HG03432 (cell line): ENCODE results near the gene SPG7.
"Not testable (repeated sequence)": the region's sequence is repeated elsewhere in the genome, so short reads cannot be mapped to it uniquely, and the experiment has no call there.

Experiments used
- ATAC-seq: cut with Tn5 transposase; IDR thresholded peaks from one replicate; pipeline ENCODE4 v1.9.1; 2021; ENCODE audit warnings: mild to moderate bottlenecking, moderate library complexity; ENCODE audit not compliant: unreplicated experiment

Gene SPG7

DNA sequence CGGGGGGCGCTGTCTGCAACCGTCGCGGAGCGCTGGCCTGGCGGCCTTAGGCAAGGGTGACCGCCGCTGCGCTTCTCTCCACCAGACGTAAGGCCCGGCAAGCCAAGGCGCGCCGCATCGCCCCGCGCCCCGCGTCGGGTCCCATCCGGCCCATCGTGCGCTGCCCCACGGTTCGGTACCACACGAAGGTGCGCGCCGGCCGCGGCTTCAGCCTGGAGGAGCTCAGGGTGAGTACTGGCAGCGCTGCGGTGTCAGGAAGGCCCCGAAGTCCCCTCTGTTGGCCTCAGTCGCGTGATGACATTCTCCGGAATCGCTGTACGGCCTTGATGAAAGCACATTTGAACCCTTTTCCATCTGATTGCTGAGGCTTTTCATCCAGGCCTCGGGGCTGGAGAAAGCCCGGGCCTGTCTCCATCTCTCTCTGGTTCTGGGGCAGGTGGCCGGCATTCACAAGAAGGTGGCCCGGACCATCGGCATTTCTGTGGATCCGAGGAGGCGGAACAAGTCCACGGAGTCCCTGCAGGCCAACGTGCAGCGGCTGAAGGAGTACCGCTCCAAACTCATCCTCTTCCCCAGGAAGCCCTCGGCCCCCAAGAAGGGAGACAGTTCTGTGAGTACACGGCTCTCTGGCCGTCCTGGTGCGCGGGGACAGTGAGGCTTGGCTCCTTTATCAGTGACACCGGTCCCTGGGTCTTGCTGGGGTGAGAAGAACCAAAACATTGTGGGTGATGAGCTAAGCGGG, 53.1 kb downstream of the SPG7 start:
- no peak for ATAC-seq

DNA sequence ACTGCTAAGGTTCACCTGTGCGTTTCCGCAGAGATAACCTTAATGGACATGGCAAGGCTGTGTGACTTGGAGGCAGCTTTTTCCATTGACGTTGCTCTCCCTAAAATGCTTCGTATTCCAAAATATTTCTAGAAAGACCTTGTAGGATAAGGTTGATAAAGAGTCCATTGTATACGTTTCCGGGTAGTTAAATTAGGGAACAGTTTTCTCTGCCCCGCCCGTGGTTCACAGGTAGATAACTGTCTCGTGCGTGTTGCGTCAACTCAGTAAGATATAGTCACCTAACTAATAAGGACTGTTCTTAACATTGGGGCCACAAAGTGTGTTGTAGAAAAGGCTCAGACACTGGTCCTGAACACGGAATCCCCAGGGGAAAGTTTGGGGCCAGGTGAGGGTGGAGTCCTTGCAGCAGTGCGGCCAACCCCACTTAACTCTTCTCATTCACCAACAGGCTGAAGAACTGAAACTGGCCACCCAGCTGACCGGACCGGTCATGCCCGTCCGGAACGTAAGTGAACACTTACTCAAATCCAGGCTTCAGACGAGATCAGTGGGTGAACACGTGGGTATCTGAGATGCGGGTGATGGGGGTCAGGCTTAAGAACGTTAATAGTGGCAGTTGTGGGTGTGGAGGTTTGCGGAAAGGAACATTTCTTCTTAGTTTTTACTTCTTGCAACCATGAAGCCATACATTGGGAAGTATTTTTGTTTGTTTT, 53.8 kb downstream of the SPG7 start:
- ATAC-seq: no peak

DNA sequence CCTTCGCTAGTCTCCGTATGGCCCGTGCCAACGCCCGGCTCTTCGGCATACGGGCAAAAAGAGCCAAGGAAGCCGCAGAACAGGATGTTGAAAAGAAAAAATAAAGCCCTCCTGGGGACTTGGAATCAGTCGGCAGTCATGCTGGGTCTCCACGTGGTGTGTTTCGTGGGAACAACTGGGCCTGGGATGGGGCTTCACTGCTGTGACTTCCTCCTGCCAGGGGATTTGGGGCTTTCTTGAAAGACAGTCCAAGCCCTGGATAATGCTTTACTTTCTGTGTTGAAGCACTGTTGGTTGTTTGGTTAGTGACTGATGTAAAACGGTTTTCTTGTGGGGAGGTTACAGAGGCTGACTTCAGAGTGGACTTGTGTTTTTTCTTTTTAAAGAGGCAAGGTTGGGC, 54.7 kb downstream of the SPG7 start:
- ATAC-seq: no peak

DNA sequence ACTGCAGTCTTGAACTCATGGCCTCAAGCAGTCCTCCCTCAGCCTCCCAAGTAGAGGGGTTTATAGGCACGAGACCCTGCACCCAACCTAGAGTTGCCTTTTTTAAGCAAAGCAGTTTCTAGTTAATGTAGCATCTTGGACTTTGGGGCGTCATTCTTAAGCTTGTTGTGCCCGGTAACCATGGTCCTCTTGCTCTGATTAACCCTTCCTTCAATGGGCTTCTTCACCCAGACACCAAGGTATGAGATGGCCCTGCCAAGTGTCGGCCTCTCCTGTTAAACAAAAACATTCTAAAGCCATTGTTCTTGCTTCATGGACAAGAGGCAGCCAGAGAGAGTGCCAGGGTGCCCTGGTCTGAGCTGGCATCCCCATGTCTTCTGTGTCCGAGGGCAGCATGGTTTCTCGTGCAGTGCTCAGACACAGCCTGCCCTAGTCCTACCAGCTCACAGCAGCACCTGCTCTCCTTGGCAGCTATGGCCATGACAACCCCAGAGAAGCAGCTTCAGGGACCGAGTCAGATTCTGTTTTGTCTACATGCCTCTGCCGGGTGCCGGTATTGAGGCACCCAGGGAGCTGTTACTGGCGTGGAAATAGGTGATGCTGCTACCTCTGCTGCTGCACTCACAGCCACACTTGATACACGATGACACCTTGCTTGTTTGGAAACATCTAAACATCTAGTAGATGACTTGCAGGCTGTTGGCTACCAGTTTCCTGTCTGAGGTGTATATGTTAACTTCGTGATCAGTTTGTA, 55.6 kb downstream of the SPG7 start:
- no peak for ATAC-seq

DNA sequence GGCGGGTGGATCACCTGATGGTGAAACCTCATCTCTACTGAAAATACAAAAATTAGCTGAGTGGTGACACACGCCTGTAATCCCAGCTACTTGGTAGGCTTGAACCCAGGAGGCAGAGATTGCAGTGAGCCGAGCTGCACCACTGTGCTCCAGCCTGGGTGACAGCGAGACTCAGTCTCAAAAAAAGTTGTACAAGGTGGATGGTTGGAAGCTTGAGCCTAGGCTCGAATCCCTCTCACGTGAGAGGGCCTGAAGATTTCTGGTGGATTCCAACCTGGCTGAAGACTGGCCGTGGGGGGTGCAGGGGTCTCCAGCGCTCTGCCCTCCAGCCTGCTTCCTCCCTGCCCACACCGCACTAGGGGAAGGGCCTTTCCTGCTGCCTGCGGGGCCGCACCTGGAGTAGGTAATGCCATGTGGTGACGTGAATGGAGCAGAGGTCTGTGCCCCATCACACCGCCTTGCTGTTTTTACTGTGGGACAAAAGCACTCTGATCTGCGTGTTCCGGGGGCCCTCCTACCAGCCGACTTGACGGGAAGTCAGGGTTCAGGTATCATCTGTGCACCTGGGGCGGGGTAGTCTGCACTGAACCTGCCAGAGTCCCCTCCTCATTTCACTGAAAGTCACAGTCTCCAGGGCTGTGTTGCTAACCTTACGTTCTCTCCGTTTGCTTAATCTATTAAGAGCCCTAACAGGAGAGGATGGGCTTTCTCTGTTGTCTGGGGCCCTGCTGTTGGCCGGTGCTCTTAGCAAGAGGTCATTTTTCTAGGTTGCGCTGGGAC, 56.5 kb downstream of the SPG7 start:
- ATAC-seq: no peak

DNA sequence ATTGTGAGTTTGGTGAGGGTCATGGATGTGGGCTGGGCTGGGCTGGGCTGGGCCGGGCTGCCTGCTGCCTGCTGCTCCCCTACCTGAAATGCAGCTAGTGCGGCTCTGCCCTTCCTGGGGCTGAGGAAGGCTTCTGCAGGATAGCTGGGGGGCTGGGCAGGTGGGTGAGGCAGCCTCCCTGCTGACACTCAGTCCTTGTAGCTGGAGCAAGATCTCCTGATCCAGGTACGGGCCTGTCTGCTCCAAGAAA, 57.0 kb downstream of the SPG7 start:
- ATAC-seq: no peak

DNA sequence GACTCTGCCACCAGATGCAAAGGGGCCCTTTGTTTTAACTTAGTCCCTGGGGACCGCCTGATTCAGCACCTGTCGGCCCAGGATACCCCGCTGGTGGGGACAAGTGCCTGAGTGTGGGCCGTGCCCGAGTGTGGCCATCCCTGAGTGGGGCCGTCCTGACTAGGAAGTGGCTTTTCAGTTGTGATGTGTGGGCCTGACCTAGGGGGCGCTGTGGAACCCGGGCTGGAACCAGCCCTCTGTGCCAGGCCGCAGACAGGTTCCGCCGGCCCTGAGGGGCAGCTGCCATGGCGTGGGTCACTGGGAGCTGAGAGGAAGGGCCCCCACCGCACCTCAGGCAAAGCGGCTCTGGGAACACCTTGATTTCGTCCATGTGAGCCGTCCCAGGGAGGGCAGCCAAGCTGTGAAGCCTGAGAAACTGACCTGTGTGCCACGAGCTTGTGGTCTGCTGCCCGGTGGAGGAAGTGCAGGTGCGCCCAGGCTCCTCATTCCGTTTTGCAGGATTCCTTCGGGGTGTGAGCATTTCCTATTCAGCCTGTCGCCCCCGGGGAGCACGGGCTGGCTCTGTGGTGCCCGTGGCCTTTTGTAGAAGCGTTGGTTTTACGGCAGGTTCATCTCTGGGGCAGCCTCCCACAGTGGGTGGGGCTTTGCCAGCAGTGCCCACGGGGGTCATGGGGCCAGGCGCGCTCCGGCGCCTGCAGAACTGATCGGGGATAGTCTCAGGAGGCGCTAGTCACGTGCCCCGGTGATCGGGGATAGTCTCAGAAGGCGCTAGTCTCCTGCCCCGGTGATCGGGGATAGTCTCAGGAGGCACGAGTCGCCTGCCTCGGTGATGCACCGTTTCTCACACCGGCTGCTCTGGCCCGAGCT, 57.5 kb downstream of the SPG7 start:
- no peak for ATAC-seq

DNA sequence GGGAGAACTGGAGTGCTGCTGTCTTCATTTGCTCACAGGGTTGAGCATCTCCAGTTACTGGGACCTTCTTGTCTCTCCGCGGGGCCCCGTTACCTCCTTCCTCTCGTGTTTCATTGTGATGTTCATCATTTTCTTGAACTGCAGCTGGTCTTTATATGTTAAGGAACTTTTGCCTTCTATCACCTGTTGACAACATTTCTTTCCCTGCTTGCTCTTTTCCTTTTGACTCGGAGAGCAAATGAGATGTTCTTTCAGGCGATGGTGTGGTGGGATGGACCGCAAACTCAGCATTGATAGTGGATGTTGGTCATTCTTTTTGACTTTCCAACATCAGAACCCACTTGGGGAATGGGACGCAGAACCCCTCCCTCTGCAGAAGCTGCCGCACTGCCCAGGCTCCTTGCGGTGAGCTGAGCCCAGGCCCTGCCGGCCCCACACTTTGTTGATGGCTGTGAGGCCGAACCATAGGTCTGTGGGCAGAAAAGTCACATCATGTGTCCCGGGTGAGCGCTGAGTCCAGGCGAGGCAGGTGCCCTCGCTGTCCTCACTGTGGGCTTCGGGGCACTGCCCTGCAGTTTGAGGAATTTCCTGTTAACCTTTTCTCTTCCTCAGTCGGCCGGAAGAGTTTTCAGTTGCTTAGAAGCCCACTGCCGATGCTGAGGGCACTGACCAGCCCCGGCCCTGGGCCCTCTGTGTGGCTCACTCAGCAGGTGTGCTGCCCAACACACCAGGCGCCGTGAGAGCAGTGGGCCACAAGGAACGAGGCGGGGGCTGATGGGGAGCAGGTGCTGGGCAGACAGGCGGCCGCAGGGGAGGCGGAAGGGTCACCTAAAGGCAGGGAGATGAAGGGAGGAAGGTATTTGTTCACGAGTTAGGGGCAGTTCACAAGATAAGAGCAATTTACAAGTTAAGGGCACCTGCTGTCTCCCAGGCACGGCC, 59.7 kb downstream of the SPG7 start:
- ATAC-seq: no peak

DNA sequence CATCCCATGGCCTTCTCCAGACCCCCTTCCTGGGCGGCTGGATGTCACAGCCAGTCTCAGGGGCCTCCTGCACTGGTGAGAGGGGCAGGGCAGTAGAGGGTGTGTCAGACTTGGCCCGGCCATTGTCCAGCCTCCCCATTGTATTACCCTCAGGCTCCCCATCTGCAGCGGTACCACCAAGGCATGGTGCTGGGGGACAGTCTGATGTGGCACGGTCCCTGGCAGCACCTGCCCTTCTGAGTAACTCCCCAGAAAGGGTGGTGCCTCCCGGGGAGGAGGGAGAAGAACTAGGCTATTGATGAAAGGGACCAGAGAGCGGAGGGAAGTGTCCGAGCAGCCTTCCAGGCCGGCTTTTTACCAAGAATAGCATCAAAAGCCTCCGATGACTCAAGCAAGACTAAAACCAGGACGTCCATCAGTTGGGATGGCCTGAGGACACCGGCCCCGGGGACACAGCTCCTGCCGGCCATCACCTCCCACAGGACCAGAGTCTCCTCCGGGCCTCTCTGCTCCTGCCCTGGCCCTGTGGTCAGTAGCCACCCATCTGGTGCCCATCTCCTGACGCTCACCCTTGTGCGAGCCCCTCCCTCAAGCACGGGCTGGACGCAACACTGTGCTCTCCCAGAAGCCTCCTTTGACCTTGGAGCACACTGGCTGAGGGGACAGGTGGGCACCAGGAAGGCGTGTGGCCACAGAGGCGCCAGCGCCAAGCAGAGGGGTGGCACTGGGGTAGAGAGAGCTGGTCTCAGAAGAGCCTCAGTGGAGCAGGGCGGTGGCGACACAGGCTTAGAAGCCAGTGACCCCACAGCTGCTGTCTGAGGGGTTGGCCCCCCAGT, 61.5 kb downstream of the SPG7 start:
- no peak for ATAC-seq

DNA sequence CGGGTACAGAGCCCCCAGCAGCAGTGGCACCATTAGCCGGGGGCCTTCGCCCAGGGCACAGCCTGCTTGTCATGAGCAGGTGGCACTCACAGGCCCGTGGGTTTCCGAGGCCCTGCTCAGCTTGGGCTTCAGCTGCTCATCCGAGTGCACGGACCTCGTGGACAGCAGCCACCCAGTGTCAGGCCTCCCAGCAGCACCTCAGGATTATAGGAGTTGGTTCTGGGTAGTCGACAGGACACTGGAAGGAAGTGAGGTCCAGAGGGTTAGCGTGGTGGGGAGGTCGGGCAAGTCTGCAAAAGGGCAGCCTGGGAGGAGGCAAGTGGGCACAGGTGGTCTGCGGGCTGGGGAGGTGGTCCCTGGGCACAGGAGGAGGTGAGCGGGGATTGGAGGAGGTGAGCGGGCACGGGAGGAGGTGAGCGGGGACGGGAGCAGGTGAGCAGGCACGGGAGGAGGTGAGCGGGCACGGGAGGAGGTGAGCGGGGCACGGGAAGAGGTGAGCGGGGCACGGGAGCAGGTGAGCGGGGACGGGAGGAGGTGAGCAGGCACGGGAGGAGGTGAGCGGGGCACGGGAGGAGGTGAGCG, 62.2 kb downstream of the SPG7 start:
- ATAC-seq: no peak

DNA sequence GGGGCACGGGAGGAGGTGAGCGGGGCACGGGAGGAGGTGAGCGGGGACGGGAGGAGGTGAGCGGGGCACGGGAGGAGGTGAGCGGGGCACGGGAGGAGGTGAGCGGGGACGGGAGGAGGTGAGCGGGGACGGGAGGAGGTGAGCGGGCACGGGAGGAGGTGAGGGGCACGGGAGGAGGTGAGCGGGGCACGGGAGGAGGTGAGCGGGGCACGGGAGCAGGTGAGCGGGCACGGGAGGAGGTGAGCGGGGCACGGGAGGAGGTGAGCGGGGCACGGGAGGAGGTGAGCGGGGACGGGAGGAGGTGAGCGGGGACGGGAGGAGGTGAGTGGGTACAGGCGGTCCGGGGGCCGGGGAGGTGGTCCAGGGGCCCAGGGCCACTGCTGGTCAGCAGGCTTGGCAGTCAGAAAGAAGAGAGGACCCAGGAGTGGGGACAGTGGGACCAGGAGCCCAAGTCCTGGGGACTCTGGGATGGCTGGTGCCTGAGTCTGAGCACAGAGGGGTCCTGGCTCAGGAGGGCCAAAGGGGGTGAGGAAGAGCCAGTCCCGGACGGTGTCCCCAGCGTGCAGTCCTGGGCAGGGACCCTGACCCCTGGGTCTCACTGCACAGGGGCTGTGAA, 62.9 kb downstream of the SPG7 start:
- not testable (repeated sequence) for ATAC-seq

DNA sequence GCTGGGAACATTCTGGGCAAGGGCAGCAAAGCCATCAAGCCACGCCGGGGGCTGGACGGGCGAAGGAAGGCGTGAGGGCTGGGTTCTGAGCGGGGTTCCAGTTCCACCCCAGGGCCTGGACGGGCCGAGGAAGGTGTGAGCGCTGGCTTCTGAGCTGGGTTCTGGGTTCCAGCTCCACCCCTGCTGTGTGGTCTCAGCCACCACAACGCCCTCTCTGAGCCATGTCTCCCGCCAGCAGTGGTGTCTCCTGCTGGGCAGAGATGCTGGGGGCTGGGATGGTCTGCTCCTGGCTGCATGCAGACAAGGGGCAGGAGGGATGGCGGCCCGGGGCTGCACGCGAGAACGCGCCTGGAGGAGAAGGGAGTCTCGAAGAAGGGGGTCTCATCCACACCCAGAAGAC, 63.4 kb downstream of the SPG7 start:
- ATAC-seq: no peak

DNA sequence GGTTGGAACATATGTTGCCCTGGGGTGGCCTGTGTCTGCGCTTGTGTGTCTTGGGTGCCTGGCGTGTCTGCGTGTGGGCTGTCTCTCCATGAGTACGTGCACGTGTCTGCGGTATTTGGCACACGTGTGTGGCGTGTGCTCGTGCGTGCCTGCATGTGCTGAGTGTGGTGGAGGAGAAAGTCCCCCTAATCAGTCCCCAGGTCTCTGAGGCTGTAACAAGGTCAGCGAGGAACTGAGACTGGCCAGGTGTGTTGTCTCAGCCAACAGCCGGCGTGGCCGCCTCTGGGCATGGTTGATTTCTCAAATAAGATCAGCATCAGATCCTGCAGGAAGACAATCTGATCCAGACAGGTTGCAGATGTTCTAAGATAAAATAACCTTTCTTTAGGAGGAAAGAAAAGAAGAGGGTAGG, 63.9 kb downstream of the SPG7 start:
- no peak for ATAC-seq

DNA sequence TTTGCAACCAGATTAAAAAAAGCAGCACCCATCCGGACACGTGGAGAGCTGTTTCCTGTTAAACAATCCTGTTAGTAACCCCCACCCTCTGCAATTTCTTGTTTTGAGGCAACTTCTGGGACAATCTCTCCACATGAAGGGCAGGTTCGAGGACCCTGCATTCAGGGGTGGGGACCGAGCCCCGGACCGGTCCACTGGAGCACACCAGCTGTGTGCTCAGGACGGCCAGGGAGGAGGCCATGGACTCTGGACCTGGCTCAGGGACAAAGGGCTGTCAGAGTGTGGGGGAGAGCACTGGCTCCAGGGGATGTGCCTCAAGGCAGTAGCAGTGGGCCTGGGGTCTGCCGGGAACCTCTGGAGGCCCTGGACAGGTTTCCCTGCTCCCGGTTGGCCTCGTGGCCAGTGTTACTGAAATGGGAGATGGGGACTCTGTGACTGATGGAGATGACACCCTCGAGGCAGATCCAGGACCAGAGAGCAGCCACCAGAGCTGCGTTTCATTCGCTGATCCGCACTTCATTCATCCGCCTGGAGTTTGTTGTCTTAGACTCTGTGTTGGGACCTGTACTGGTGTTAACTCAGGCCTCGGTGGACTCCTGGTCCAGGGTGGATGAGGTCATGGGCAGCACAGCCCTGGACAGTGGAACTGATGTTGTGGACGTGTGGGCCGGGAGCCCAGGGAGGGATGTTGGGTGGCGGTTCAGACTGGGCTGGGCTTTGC, 64.4 kb downstream of the SPG7 start:
- ATAC-seq: no peak

DNA sequence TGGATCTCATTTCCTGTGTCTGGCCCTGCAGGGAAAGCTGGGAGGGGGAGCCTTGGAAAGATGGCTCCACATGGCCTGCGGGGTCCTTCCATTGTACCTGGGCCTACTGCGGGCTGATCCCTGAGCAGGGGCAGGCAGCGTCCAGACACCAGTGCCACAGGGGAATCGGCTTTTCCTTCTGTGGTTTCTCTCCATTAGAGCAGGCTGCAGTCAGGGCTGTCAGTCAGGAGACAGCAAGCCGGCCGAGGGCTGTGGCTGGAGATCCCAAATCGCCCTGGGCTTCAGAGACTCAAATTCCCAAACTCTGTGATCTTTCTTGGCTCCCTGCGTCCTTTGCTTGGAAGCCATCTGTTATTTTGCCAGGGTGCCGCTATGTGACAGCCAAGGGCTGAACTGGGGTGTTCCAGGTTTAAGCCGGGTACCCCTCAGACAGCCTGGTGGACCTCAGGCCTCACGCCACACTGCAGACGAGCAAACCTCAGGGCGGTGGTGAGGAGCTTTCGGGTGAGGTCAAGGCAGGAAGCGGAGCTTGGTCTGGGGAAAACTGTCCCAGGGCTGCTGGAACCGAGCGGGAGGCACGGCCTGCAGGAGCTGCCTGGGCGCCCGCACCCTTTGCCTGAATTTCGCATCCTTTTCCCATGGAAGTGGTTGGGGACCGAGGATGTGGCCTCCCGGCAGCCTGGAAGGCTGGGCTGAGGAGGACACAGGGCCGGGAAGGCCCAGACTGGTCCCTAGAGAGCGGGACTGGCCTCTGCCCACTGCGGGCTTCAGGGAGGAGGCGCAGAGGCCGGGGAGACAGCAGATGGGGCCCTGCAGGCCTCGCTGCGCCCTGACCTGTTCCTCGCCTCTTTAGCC, 65.8 kb downstream of the SPG7 start:
- peak; percentile 2 for ATAC-seq

DNA sequence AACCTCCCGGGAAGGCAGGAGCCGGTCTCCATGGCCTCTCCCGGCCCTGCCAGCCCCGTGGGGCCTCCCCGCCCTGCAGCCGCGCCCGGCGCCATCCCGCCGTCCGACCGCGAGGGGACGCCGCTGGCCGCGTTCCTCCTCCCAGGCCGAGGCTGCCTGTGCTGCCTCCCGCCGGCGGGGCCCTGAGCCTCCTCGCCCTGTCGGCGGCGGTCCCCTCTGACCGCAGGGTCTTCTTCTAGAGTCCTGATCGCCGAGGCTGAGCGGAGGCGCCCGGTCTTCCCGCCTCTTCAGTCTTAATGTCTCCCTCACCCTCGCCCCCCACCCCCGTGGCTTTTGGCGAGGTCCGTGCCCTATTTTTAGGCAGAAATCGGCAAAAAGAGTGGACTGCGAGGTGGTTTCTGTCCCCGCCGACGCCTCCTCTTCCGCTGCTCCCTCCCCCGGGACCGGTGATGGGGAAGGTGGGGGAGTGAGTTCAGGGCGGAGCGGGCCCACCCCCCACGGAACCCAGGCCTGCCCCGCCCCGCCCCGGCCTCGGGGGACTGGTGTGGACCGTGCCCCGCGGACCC, 66.6 kb downstream of the SPG7 start:
- ATAC-seq: peak; percentile 52
